Gastroesophageal sphincter (tissue), 4 donors: ENCODE data around the gene SLC39A11. TPM values are rescaled to one million over a fixed set of nuclear protein-coding genes. Genes with fewer than 3 reads are reported as not detected.

Experiments
- ATAC-seq: fragments of 150-250 bp; one replicate; pipeline ENCODE4 v1.9.1; 2016; ENCODE audit warnings: mild to moderate bottlenecking, moderate library complexity
- H3K27ac ChIP-seq, 4 donors: fragments of 200-600 bp; sonication (generic) in 3 of 4; 1 replicate in 3 of 4; 2 replicates in 1 of 4; pipeline ENCODE4 v1.5.1; 2016 to 2019
- H3K27me3 ChIP-seq: fragments of 200-600 bp; sonication (generic); one replicate; pipeline ENCODE4 v1.5.1; 2019
- H3K36me3 ChIP-seq, 2 donors: fragments of 200-600 bp; sonication (generic); one replicate each; pipeline ENCODE4 v1.5.1; 2019; ENCODE audit warnings: control low read depth in 1 of 2
- H3K4me1 ChIP-seq, 3 donors: fragments of 200-600 bp; sonication (generic); 1 replicate in 2 of 3; 2 replicates in 1 of 3; pipeline ENCODE4 v1.5.1; 2016 to 2019; ENCODE audit warnings: control low read depth in 2 of 3
- H3K4me3 ChIP-seq, 2 donors: fragments of 200-600 bp; sonication (generic); one replicate each; pipeline ENCODE4 v1.5.1; 2019; ENCODE audit warnings: mild to moderate bottlenecking in 1 of 2, moderate library complexity in 1 of 2
- H3K9me3 ChIP-seq, 3 donors: fragments of 200-600 bp; sonication (generic); one replicate each; pipeline ENCODE4 v1.5.1; 2017 to 2019; ENCODE audit warnings: control low read depth in 2 of 3
- EP300 ChIP-seq: sonication (generic); formaldehyde crosslinking; IDR thresholded peaks from one replicate; pipeline ENCODE4 v1.6.1; 2017; ENCODE audit warnings: antibody characterized with exemption, mild to moderate bottlenecking
- POLR2A ChIP-seq, 2 donors: fragments of 450-650 bp; IDR thresholded peaks; one replicate each; pipeline ENCODE4 v1.6.1; 2017; ENCODE audit warnings: antibody characterized with exemption in 2 of 2, mild to moderate bottlenecking in 2 of 2, moderate library complexity in 1 of 2
- POLR2AphosphoS5 ChIP-seq: sonication (generic); formaldehyde crosslinking; IDR thresholded peaks from one replicate; pipeline ENCODE4 v1.6.1; 2017; ENCODE audit warnings: antibody characterized with exemption
- WGBS, 2 donors: methylation state at CpG; one replicate each; pipeline ENCODE4 v1.1.5; 2018; ENCODE audit warnings: low coverage in 1 of 2; 5-methylcytosine and 5-hydroxymethylcytosine counted together
- total RNA-seq, 4 donors: library from RNA; depleted of rRNA; stranded (reverse); fragments of >200 nt; gene quantifications; one replicate each; pipeline ENCODE4 v1.1.0, GENCODE V29; 2016
- TF ChIP-seq, protein P1 (sequence below), 4 experiments: fragments of 200-600 bp in 2 of 4; fragments of 450-650 bp in 2 of 4; sonication (generic) in 1 of 4; IDR thresholded peaks; one replicate each; pipeline ENCODE4 v1.5.1; 2017 to 2019; ENCODE audit warnings: antibody characterized with exemption in 4 of 4, mild to moderate bottlenecking in 2 of 4, moderate library complexity in 2 of 4

The SLC39A11 gene
- total RNA-seq, 4 donors from 2014 or later, result 11.6 to 16.8 (median 14.5) TPM

DNA sequence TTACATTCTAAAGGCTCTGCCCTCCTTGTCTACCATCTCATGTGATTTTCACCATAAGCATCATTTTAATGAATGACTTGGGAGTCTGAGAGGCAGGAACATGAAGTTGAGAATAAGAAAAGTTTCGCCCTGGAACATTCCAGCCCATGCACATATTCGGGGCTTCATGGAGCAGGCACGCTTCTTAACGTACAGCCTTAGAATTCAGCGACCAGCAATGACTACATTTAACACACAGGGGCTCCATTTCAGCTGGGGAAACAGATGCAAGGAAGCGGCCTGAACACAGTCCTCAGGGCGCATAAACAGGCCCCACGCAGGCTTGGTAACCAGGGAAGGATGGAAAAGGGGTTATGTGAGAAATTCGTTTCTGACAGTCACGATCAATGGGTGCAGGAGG, 357.4 kb downstream of the SLC39A11 start:
- peaks cover 0 to 24% of the 10 kb centered on the region in 2 donors for H3K36me3 ChIP-seq
- H3K27ac ChIP-seq, result no peak overlapping the region
- no peak overlapping the region for H3K4me3 ChIP-seq
- H3K9me3 ChIP-seq, result no peaks in the 10 kb centered on the region
- ATAC-seq, result no peak
- H3K4me1 ChIP-seq, result no peaks in the 10 kb centered on the region
- H3K27me3 ChIP-seq, result no peaks in the 10 kb centered on the region
- WGBS, 2 donors, result 84 to 98% methylated on average over 8 of the region's 10 CpGs
- TF ChIP-seq, protein P1, sequence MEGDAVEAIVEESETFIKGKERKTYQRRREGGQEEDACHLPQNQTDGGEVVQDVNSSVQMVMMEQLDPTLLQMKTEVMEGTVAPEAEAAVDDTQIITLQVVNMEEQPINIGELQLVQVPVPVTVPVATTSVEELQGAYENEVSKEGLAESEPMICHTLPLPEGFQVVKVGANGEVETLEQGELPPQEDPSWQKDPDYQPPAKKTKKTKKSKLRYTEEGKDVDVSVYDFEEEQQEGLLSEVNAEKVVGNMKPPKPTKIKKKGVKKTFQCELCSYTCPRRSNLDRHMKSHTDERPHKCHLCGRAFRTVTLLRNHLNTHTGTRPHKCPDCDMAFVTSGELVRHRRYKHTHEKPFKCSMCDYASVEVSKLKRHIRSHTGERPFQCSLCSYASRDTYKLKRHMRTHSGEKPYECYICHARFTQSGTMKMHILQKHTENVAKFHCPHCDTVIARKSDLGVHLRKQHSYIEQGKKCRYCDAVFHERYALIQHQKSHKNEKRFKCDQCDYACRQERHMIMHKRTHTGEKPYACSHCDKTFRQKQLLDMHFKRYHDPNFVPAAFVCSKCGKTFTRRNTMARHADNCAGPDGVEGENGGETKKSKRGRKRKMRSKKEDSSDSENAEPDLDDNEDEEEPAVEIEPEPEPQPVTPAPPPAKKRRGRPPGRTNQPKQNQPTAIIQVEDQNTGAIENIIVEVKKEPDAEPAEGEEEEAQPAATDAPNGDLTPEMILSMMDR (IDR thresholded peaks at IDR 0.05), result no peak
- TF ChIP-seq POLR2A (IDR thresholded peaks at IDR 0.05) (no peak), EP300 (no peak), POLR2AphosphoS5 (no peak)

DNA sequence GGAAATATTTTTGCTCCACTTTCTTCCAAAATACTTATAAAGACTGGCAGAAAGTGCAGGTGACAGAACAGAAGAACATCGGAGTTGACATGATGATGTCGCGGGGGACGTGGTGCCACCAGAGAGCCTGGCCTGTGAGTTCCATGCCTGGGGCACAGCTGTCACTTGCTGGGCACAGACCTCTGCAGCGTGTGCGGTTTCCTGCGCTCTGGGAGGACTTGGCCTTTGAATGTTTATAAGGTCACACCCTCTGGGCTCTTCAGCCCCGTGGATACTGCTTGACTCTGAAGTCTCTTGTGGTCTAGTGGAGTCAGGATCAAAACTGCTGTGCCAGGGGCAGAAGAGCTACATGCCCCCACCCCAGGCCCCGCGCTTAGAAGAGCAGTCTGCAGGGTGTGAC, 357.9 kb downstream of the SLC39A11 start:
- H3K4me3 ChIP-seq, result no peak overlapping the region
- ATAC-seq, result no peak
- H3K9me3 ChIP-seq, result no peaks in the 10 kb centered on the region
- H3K27ac ChIP-seq, result no peak overlapping the region
- WGBS, 2 donors, result 61 to 85% methylated on average over 4 to 8 of the region's 10 CpGs
- H3K27me3 ChIP-seq, result no peaks in the 10 kb centered on the region
- no peaks in the 10 kb centered on the region for H3K4me1 ChIP-seq
- peaks cover 0 to 24% of the 10 kb centered on the region in 2 donors for H3K36me3 ChIP-seq
- no peak for TF ChIP-seq POLR2AphosphoS5
- TF ChIP-seq EP300, result no peak
- no peak for TF ChIP-seq POLR2A (IDR thresholded peaks at IDR 0.05)
- TF ChIP-seq, protein P1 (IDR thresholded peaks at IDR 0.05), result no peak

DNA sequence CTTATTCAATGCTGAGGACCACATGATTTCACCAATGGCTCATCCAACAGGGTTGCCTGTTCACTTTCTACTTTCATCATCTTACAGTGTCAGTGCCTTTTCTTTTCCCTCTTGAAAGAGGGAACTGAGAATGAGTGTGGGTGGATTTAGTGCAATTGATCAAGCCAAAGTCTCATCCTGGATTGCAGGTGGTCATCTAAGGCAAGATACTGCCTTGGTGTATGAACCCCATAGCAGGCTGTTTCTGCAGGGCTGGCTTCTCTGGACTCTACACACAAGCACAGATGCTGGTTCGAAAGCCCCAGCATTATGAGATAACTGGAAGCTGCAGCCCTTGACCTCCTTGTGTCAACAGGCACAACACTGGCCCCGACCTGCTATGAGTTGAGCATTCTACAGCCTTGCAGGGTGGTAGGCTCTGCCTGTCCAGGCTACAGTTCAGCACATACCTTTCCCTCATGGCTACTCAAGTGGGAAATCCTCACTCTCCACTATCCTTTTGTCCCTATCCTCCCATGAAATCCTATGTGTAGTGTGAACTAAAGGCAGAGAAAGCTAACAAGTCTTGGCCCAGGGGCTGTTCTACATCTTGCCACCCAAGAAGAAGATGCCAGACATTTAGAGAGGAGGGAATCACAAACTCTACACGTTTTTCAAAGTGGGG, 358.7 kb downstream of the SLC39A11 start:
- Histone ChIP-seq H3K4me3 (no peak overlapping the region), H3K36me3 (peaks cover 0 to 24% of the 10 kb centered on the region in 2 donors), H3K4me1 (no peaks in the 10 kb centered on the region), H3K27me3 (no peaks in the 10 kb centered on the region), H3K9me3 (no peaks in the 10 kb centered on the region), H3K27ac (no peak overlapping the region)
- no peak for TF ChIP-seq POLR2AphosphoS5
- TF ChIP-seq, protein P1 (IDR thresholded peaks at IDR 0.05), result no peak
- TF ChIP-seq POLR2A (IDR thresholded peaks at IDR 0.05), result no peak
- TF ChIP-seq EP300, result no peak
- WGBS, 2 donors, result 33 to 44% methylated on average over 1 of the region's 3 CpGs
- ATAC-seq, result no peak

DNA sequence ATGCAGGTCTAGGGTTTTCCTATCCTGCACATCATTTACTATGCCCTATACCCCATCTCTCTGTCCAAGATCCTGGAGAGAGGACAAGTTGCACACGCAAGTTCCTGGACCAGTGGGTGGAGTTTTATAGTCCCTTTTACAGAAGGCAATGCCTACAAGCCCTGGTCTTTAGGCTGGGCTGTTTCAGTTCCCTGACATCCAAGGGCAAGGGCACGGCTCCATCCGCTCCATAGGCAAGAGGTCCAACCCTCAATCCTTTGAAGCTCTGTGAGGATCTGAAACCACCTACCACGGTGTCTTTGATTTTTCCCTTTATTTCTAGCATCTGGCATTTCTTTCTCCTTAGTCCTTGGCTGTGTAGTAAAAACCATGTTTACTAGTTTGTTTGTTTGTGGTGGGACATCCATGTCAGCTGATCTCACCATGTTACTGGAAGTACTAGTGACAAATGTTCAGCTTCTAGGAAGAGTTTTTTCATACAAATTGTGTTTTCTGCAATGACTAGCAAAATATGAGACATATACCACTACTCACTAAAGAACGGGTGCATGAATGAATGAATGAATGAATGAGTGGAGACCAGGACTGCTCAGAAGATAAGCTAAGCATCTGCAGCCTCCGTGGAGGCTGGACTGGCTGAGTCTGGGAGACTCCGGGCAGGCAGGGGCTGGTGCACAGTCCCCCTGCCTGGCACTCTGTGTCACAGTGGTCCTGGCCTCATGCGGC, 359.4 kb downstream of the SLC39A11 start:
- Histone ChIP-seq H3K27ac (no peak overlapping the region), H3K36me3 (peaks cover 0 to 24% of the 10 kb centered on the region in 2 donors), H3K4me1 (no peaks in the 10 kb centered on the region), H3K4me3 (no peak overlapping the region), H3K9me3 (no peaks in the 10 kb centered on the region), H3K27me3 (no peaks in the 10 kb centered on the region)
- no peak for ATAC-seq
- WGBS, 2 donors, result 84 to 88% methylated on average over 3 to 8 of the region's 8 CpGs
- TF ChIP-seq POLR2AphosphoS5, result no peak
- TF ChIP-seq, protein P1 (IDR thresholded peaks at IDR 0.05), result no peak

DNA sequence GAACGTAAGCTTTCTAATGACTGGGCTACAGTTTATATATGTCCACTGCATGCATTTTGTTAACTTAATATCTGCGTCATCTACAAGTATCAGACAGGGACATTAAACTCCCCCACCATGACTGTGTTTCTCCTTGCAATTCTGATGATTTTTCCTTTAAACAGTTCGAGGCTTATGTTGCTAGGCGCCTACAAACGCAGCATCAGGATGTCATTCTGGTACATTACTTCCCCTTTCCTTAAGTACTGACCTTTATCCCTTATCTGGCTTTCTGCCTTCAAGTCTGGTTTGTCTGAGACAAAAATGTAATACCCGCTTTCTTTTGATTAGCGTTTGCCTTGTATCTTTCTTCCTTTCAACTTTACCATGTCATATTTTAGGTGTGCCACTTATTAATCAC, 362.4 kb downstream of the SLC39A11 start:
- Histone ChIP-seq H3K9me3 (no peaks in the 10 kb centered on the region), H3K4me3 (no peak overlapping the region), H3K4me1 (no peaks in the 10 kb centered on the region), H3K27me3 (no peaks in the 10 kb centered on the region), H3K27ac (no peak overlapping the region), H3K36me3 (peaks cover 0 to 9% of the 10 kb centered on the region in 2 donors)
- no peak for ATAC-seq
- TF ChIP-seq, protein P1 (IDR thresholded peaks at IDR 0.05), result no peak
- 33 to 52% methylated on average over 7 of the region's 7 CpGs for WGBS, 2 donors
